NCI-H128 (cell line): Measurements from ENCODE around the gene SLC39A6.

Experiments
- DNase-seq: peaks from one replicate; lab custom pipeline; 2025; ENCODE audit not compliant: unreplicated experiment; lab: John Stamatoyannopoulos, UW

SLC39A6 gene

GRCh38 chr18:36064027-36064808 lies 64.9 kb downstream of the SLC39A6 start:
- DNase-seq = no peak

- DNase-seq = no peak
Observed at GRCh38 chr18:36058674-36059073, 70.5 kb downstream of the SLC39A6 start.
